Neural cell (in vitro differentiated cells): Measurements from ENCODE around the gene DCDC1. TPM values are rescaled to one million over a fixed set of nuclear protein-coding genes. Genes with fewer than 3 reads are reported as not detected.

Experiments
- H2AFZ ChIP-seq: fragments of 200-600, 300-800 bp; sonication (generic), shearing (Covaris generic); 2 replicates; pipeline ENCODE4 v1.6.0; 2014; ENCODE audit warnings: low read depth, mild to moderate bottlenecking, antibody characterized with exemption, low read length, moderate library complexity
- H3F3A ChIP-seq: fragments of 200-600 bp; shearing (Covaris generic); 2 replicates; pipeline ENCODE4 v1.6.1; 2016; ENCODE audit warnings: mild to moderate bottlenecking, moderate library complexity, mixed read lengths, antibody characterized with exemption, low read length; ENCODE audit not compliant: insufficient read depth, poor library complexity, severe bottlenecking
- H3K27ac ChIP-seq: fragments of 200-600, 300-800 bp; sonication (generic), shearing (Covaris generic); 2 replicates; pipeline ENCODE4 v1.5.1; 2014; ENCODE audit warnings: mild to moderate bottlenecking, low read length, moderate library complexity
- H3K27me3 ChIP-seq: fragments of 300-800, 200-600 bp; sonication (generic), shearing (Covaris generic); 2 replicates; pipeline ENCODE4 v1.6.0; 2014; ENCODE audit warnings: mild to moderate bottlenecking, low read depth, low read length, moderate library complexity; ENCODE audit not compliant: insufficient read depth
- H3K36me3 ChIP-seq: fragments of 300-800, 200-600 bp; sonication (generic), shearing (Covaris generic); 2 replicates; pipeline ENCODE4 v1.5.1; 2014; ENCODE audit warnings: mild to moderate bottlenecking, antibody characterized with exemption, low read length, moderate library complexity; ENCODE audit not compliant: insufficient read depth
- H3K4me2 ChIP-seq: fragments of 300-800, 200-600 bp; sonication (generic), shearing (Covaris generic); 2 replicates; pipeline ENCODE4 v1.6.0; 2014; ENCODE audit warnings: mild to moderate bottlenecking, low read length
- H3K4me3 ChIP-seq: fragments of 300-800, 200-600 bp; sonication (generic), shearing (Covaris generic); 2 replicates; pipeline ENCODE4 v1.5.1; 2014; ENCODE audit warnings: mild to moderate bottlenecking, low read length, moderate library complexity
- H3K79me2 ChIP-seq: fragments of 200-600 bp; shearing (Covaris generic); replicated peaks from 2 replicates; pipeline ENCODE4 v1.6.0; 2014; ENCODE audit warnings: mild to moderate bottlenecking, low read length, moderate library complexity; ENCODE audit not compliant: insufficient read depth
- H3K9ac ChIP-seq: fragments of 300-800, 200-600 bp; sonication (generic), shearing (Covaris generic); 2 replicates; pipeline ENCODE4 v1.6.1; 2016; ENCODE audit warnings: mild to moderate bottlenecking, low read length, mixed read lengths
- H3K9me2 ChIP-seq: fragments of 200-600 bp; shearing (Covaris generic); 2 replicates; pipeline ENCODE4 v1.6.1; 2016; ENCODE audit warnings: mild to moderate bottlenecking, low read length, mixed read lengths; ENCODE audit not compliant: insufficient read depth
- H3K9me3 ChIP-seq: fragments of 200-600, 300-800 bp; sonication (generic), shearing (Covaris generic); 2 replicates; pipeline ENCODE4 v1.6.1; 2016; ENCODE audit warnings: mild to moderate bottlenecking, mixed run types, low read length, moderate library complexity, mixed read lengths
- H4K20me1 ChIP-seq: fragments of 200-600 bp; shearing (Covaris generic); 2 replicates; pipeline ENCODE4 v1.6.1; 2016; ENCODE audit warnings: mild to moderate bottlenecking, mixed run types; ENCODE audit not compliant: insufficient read depth
- EP300 ChIP-seq: fragments of 450-650 bp; conservative IDR thresholded peaks from 2 replicates; pipeline ENCODE4 v1.6.1; 2014; ENCODE audit warnings: antibody characterized with exemption, mild to moderate bottlenecking, moderate library complexity; ENCODE audit not compliant: poor library complexity, severe bottlenecking
- EZH2 ChIP-seq: fragments of 200-600, 300-800 bp; shearing (Covaris generic), sonication (generic); IDR thresholded peaks from 2 replicates; pipeline ENCODE4 v1.6.1; 2014; ENCODE audit warnings: antibody characterized with exemption, low read length, borderline replicate concordance, mild to moderate bottlenecking; ENCODE audit not compliant: insufficient read depth, poor library complexity, severe bottlenecking
- MXI1 ChIP-seq: fragments of 450-650 bp; conservative IDR thresholded peaks from 2 replicates; pipeline ENCODE4 v1.6.1; 2014; ENCODE audit warnings: antibody characterized with exemption, mild to moderate bottlenecking; ENCODE audit not compliant: poor library complexity, severe bottlenecking
- POLR2AphosphoS5 ChIP-seq: IDR thresholded peaks from 2 replicates; pipeline ENCODE4 v1.6.1; 2012
- RAD21 ChIP-seq: fragments of 450-650 bp; conservative IDR thresholded peaks from 2 replicates; pipeline ENCODE4 v1.6.1; 2014; ENCODE audit warnings: antibody characterized with exemption, mild to moderate bottlenecking, moderate library complexity
- REST ChIP-seq: IDR thresholded peaks from 2 replicates; pipeline ENCODE4 v1.6.1; 2012; ENCODE audit warnings: borderline replicate concordance
- SMC3 ChIP-seq: fragments of 450-650 bp; conservative IDR thresholded peaks from 2 replicates; pipeline ENCODE4 v1.6.1; 2014; ENCODE audit warnings: antibody characterized with exemption, mild to moderate bottlenecking, moderate library complexity; ENCODE audit not compliant: poor library complexity
- TAF1 ChIP-seq: IDR thresholded peaks from 2 replicates; pipeline ENCODE4 v1.6.1; 2012; ENCODE audit warnings: low read depth
- polyA plus RNA-seq: library from polyadenylated mRNA; depleted of rRNA; stranded (reverse); fragments of >200 nt; gene quantifications from 2 replicates; pipeline ENCODE4 v1.2.3, GENCODE V29; 2014
- TF ChIP-seq, protein P1 (sequence below): fragments of 450-650 bp; IDR thresholded peaks from 2 replicates; pipeline ENCODE4 v1.5.1; 2014; ENCODE audit warnings: antibody characterized with exemption, mild to moderate bottlenecking, moderate library complexity; ENCODE audit not compliant: poor library complexity, severe bottlenecking

Gene DCDC1
- polyA plus RNA-seq, 1 donor from 2014 or later, result 5.0 TPM

DNA sequence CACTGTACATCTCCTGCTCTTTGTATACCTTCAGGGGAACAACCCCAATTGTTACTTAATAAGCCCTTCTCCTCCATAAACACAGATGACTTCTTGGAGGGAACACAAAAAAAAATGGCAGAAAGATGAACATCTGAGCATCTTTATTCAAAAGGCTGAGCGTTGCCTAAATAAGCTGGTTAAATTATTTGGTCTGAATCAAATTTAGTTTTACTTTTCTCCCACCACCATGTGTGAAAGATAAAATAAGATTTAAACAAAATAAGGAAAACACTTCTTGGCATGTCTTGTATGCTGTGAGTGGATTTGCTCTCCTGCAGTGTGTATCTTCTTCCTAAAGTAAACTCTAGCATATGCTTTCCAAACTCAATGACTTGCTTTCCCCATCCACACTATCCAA lies 137.9 kb downstream of the DCDC1 start:
- H2AFZ ChIP-seq, result no peak overlapping the region
- no peaks in the 10 kb centered on the region for H3K9me3 ChIP-seq
- H3K79me2 ChIP-seq, result no peaks in the 10 kb centered on the region
- no peak overlapping the region for H3K4me3 ChIP-seq
- H4K20me1 ChIP-seq, result no peaks in the 10 kb centered on the region
- no peak overlapping the region for H3K9ac ChIP-seq
- H3K27ac ChIP-seq, result no peak overlapping the region
- H3F3A ChIP-seq, result no peaks in the 10 kb centered on the region
- H3K4me2 ChIP-seq, result no peak overlapping the region
- peaks cover 6% of the 10 kb centered on the region for H3K27me3 ChIP-seq
- TF ChIP-seq RAD21, result no peak
- no peak for TF ChIP-seq MXI1
- no peak for TF ChIP-seq EZH2
- no peak for TF ChIP-seq EP300
- TF ChIP-seq, protein P1, sequence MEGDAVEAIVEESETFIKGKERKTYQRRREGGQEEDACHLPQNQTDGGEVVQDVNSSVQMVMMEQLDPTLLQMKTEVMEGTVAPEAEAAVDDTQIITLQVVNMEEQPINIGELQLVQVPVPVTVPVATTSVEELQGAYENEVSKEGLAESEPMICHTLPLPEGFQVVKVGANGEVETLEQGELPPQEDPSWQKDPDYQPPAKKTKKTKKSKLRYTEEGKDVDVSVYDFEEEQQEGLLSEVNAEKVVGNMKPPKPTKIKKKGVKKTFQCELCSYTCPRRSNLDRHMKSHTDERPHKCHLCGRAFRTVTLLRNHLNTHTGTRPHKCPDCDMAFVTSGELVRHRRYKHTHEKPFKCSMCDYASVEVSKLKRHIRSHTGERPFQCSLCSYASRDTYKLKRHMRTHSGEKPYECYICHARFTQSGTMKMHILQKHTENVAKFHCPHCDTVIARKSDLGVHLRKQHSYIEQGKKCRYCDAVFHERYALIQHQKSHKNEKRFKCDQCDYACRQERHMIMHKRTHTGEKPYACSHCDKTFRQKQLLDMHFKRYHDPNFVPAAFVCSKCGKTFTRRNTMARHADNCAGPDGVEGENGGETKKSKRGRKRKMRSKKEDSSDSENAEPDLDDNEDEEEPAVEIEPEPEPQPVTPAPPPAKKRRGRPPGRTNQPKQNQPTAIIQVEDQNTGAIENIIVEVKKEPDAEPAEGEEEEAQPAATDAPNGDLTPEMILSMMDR, result no peak
- no peaks in the 10 kb centered on the region for H3K36me3 ChIP-seq
- no peaks in the 10 kb centered on the region for H3K9me2 ChIP-seq

DNA sequence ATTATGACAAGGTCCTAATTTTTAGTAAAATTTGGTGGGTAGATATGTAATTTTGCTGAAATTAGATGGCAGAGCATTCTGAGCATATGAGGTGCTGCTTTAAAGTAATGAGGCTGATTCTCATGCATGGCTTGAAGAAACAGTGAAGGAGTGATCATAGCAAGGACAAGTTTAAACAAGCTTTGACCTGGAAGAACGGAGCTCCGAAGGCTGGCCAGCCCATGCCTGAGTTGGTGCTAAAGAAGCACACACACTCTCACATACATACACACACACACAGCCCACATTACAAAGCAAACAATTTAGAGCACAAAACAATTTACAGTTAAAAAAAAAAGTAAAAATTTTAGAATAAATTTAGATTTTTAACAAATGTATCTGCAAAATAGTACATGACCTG lies 150.7 kb downstream of the DCDC1 start:
- H3K79me2 ChIP-seq, result no peaks in the 10 kb centered on the region
- TF ChIP-seq MXI1 (no peak), REST (no peak), TAF1 (no peak), EZH2 (no peak), POLR2AphosphoS5 (no peak), RAD21 (no peak), SMC3 (no peak), EP300 (no peak)
- TF ChIP-seq, protein P1, result no peak
- no peak overlapping the region for H3K27ac ChIP-seq
- H3K27me3 ChIP-seq, result no peaks in the 10 kb centered on the region
- H2AFZ ChIP-seq, result no peak overlapping the region
- H3K4me3 ChIP-seq, result no peak overlapping the region
- no peaks in the 10 kb centered on the region for H3F3A ChIP-seq
- no peak overlapping the region for H3K9ac ChIP-seq
- no peaks in the 10 kb centered on the region for H3K36me3 ChIP-seq
- H3K9me3 ChIP-seq, result no peaks in the 10 kb centered on the region
- no peak overlapping the region for H3K4me2 ChIP-seq
- H3K9me2 ChIP-seq, result no peaks in the 10 kb centered on the region
- no peaks in the 10 kb centered on the region for H4K20me1 ChIP-seq
